GM23338 (cell line): ENCODE results near the gene MCHR2.

Experiments
- CREB1 ChIP-seq: fragments of 250-450 bp; sonication (Bioruptor Pico); IDR thresholded peaks from 2 replicates; pipeline ENCODE4 v1.5.0; 2020; ENCODE audit warnings: low read depth, mild to moderate bottlenecking, moderate library complexity
- CTCF ChIP-seq, 2 experiments: fragments of 200-600 bp in 1 of 2; sonication (generic) in 1 of 2; conservative IDR thresholded peaks; 2 replicates each; pipeline versions ENCODE4 v1.5.1 to v1.6.1; 2016 to 2017; ENCODE audit warnings: antibody characterized with exemption in 2 of 2, low read depth in 2 of 2, mild to moderate bottlenecking in 2 of 2, moderate library complexity in 1 of 2
- EZH2 ChIP-seq: fragments of 200-600 bp; sonication (generic); IDR thresholded peaks from one replicate; pipeline ENCODE4 v1.8.0; 2017; ENCODE audit warnings: antibody characterized with exemption, mild to moderate bottlenecking, low read depth; ENCODE audit not compliant: unreplicated experiment
- POLR2AphosphoS5 ChIP-seq: IDR thresholded peaks from 2 replicates; pipeline ENCODE4 v1.6.1; 2016; ENCODE audit warnings: antibody characterized with exemption, low read depth
- REST ChIP-seq: IDR thresholded peaks from one replicate; pipeline ENCODE4 v1.6.1; 2018; ENCODE audit warnings: antibody characterized with exemption; ENCODE audit not compliant: unreplicated experiment
- STAT1 ChIP-seq: IDR thresholded peaks from one replicate; pipeline ENCODE4 v1.6.1; 2016; ENCODE audit warnings: antibody characterized with exemption; ENCODE audit not compliant: unreplicated experiment

GRCh38 chr6:99901596-99902384 is 92.2 kb downstream of the MCHR2 start:
- TF ChIP-seq CTCF (conservative IDR thresholded peaks at IDR 0.05; ENCODE audit: low read depth in 2 of 2) (no peak), EZH2 (no peak), POLR2AphosphoS5 (no peak), STAT1 (no peak), REST (no peak), CREB1 (CRISPR knock-in tag) (no peak)
